Stimulated activated CD8-positive, alpha-beta memory T cell treated with anti-CD3 and anti-CD28 coated beads, Interleukin-4, amount 100 ng/mL, for 24 hours (primary cell): ENCODE results near the gene MED25.
"Not testable (repeated sequence)": the region's sequence is repeated elsewhere in the genome, so short reads cannot be mapped to it uniquely, and the experiment has no call there.

Experiments
- DNase-seq: peaks from one replicate; pipeline ENCODE4 v3.0.0-alpha.2; 2020; ENCODE audit warnings: low read depth

Gene MED25

DNA sequence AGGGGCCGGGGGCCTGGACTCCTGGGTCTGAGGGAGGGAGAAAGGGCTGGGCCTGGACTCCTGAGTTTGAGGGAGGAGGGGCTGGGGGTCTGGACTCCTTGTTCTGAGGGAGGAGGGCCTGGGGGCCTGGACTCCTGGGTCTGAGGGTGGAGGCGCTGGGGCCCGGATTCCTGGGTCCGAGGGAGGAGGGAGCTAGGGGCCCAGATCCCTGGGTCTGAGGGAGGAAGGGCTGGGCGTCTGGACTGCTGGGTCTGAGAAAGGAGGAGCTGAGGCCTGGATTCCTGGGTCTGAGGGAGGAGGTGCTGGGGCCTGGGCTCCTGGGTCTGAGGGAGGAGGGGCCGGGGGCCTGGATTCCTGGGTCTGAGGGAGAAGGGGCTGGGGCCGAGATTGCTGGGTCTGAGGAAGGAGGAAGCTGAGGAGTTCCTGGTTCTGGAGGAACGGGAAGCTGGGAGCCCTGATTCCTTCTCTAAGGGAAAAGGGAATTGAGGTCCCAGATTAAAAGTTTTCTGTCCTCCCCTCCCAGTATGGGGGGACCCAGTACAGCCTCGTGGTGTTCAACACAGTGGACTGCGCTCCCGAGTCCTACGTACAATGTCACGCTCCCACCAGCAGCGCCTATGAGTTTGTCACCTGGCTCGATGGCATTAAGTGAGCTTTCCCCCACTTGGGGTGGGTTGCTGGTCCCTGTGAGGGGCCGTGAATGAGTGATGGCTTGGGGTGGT lies 721 bp downstream of the MED25 start:
- DNase-seq, result no peak

DNA sequence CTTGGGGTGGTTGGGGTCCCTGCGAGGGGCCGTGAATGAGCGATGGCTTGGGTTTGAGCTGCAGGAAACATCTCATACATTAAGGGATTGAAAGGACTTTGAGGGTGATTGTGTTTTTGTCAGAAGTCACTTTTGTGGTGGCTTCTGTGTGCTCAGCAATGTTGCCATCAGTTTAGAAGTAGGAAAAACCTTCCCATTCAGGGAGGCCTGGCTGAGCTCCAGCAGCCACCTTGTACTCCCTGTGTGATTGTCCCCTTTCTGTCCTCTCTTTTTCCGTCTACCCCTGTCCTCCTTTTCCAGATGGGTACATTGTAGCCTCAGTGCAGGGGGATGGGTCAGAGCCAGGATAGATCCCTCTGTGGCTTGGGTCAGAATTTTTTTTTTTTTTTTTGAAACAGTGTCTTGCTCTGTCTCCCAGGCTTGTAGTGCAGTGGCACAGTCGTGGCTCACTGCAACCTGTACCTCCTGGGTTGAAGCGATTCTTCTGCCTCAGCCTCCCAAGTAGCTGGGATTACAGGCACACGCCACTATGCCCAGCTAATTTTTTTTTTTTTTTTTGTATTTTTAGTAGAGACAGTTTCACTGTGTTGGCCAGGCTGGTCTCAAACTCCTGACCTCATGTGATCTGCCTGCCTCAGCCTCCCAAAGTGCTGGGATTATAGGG lies 1.5 kb downstream of the MED25 start:
- DNase-seq, result not testable (repeated sequence)

DNA sequence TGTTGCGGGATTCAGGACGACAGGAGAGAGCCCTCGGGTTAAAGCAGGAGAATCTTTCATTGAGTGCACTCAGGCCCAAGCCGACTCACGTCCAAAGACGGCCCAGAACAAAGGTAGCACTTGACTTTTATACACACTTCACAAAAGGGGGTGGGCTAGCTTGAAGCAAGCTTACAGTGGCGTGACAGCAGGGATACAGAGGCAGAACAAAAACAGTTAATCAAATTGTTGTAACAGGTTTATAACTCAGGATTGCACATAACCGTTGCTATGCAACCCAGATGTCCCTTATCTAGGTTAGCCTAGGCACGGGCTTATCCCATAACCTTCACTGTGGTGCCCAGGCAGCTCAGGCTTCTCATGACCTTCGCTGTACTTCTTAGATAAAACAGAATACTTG lies 2.0 kb downstream of the MED25 start:
- DNase-seq, result no peak

DNA sequence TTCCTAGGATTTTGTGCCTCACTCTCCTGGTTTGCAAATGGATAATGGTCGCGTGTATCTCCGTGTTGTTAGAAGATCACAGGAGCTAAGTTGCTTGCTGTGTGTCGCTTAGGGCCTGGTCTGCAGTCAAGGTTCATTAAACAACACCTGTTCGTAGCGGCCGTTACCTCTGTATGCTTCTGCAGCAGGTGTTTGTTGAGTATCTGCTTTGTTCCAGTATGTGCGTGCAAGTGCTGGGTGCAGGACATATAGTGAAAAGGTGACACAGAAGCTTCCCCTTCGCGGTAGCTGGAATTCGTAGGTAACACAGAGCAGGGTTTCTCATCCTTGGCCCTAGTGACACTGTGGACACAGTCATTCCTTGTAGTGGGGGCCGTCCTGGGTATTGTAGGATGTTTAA lies 5.4 kb downstream of the MED25 start:
- no peak for DNase-seq

DNA sequence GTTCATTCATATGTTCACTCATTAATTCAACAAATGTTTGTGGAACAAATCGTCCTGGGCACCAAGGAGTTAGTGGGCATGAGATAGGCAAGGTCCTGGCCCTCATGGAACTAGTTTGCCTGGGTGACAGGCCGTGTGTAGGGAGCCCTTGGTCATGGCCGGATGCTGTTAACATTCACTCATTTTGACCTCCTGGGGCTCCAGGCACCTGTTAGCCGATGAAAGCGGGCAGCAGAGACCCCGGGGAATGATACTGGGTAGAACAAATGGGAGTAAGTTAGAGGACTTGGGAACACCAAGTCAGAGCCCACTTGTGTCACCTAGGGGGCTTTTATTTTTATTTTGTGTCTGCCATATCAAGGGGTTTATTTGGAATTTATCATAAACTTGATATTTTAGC lies 6.6 kb downstream of the MED25 start:
- DNase-seq, result no peak

DNA sequence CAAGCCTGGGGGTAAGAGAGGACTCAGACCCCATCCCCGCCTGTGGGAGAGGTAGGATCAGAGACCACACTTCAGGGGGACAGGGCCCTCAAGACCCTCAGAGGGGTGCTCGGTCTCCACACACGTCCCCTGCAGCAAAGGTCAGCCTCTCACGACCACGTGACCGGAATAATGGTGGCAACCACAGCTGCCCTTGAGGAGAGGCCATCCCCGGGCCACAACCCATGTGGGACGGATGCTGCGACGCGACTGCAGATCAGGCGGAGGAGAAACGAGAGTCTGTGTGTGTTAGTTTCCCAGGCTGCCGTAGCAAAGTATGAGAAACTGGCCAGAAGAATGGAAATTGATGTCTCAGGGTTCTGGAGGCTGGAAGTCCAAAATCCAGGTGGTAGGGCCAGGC lies 8.9 kb downstream of the MED25 start:
- DNase-seq, result no peak

DNA sequence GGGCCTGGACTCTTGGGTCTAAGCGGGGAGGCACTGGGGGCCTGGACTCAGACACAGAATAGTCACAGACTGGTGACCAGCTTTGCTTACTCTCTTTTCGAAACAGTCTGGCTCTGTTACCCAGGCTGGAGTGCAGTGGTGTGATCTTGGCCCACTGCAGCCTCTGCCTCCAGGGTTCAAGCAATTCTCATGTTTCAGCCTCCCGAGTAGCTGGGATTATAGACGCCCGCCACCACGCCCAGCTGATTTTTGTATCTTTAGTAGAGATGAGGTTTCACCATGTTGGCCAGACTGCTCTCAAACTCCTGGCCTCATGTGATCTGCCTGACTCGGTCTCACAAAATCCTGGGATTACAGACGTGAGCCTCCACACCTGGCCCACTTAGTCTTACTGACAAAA lies 11.1 kb downstream of the MED25 start:
- no peak for DNase-seq

DNA sequence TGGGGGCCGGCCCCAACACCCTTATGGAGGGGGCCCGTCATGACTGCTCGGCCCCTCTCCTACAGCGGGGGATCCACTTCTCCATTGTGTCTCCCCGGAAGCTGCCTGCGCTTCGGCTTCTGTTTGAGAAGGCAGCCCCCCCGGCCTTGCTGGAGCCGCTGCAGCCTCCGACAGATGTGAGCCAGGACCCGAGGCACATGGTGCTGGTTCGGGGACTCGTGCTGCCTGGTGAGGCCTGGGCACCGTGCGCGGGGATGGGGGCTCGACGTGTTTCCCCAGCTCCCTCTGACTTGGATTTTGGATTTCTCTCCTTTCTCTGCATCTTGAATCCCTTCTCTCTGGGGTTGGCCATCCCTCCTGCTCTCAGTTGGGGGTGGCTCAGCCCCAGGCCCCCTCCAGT lies 11.6 kb downstream of the MED25 start:
- DNase-seq, result no peak

DNA sequence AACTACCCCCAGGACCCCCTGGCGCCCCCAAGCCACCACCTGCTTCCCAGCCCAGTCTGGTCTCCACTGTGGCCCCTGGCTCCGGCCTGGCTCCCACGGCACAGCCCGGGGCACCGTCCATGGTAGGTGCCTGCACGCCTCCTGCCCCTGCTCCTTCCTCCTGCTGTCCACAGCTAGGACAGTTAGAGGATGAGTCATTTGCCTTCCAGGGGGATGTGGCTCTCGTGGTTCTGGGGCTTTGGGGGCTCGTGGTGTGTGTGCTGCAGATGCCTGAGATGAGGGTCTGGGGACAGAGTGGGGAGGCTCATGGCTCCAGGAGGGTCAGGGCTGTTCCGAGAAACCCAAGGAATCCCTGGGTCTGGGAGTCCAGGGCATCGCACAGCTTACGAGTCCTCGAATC lies 12.7 kb downstream of the MED25 start:
- no peak for DNase-seq

DNA sequence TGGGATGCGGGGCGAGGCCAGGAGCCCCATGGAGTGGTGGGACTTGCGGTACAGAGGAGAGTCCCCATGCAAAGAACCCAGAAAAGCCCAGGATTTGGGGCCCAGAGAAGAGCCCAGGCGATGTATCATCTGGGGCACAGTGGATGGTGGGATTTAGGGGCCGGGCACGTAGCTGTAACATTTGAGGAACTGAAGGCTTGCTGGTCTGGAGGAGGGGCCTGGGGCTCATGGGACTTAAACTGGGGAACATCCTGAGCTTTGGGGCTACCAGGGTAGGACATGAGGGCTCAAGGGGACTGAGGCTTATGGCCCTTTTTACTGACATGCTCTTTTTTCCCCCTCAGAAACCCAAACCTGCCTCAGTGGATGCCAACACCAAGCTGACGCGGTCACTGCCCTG lies 13.5 kb downstream of the MED25 start:
- DNase-seq, result no peak

DNA sequence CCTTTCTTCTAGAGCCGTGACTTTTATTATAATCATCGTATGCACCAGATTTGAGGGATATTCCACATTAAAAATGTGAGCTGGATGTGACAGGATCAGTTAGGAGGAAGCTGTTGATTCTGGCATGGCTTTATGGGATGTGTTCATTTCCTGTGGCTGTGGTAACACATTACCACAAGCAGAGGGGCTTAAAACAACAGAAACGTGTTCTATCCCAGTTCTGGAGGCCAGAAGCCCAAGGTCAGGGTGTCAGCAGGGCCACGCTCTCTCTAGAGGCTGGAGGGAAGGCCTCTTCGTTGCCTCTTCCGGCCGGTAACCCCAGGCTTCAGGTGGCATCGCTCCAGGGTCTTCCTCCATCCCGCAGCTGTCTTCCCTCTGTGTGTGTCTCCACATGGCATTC lies 14.5 kb downstream of the MED25 start:
- no peak for DNase-seq

DNA sequence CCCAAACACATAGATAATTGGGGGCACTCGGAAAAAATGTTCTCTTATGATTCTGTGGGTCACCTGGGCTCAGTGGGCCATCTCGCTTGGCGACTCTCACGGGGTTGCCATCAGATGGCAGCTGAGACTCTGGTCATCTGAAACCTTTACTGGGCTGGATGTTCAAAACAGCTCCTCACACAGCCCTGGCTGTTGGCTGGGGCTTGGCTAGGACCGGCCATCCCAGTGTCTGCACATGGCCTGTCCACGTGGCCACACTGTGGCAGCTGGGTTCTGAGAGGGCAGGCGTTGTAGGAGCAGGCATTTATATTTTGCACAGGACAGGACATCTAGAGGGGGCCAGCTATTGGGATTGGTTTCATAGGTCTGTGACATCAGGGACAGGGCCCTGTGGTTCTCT lies 15.5 kb downstream of the MED25 start:
- no peak for DNase-seq

DNA sequence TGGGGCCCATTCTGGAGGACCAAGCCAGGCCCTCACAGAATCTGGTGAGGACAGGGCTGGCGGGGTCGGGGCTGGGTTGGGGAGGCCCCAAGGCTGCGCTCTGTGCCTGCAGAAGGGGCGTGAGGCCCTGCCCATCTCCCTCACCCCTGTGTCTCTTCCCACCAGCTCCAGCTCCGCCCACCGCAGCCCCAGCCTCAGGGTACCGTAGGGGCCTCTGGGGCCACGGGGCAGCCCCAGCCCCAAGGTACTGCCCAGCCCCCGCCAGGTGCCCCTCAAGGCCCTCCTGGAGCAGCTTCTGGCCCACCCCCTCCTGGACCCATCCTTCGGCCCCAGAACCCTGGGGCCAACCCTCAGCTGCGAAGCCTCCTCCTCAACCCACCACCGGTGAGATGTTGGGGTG lies 17.5 kb downstream of the MED25 start:
- no peak for DNase-seq

DNA sequence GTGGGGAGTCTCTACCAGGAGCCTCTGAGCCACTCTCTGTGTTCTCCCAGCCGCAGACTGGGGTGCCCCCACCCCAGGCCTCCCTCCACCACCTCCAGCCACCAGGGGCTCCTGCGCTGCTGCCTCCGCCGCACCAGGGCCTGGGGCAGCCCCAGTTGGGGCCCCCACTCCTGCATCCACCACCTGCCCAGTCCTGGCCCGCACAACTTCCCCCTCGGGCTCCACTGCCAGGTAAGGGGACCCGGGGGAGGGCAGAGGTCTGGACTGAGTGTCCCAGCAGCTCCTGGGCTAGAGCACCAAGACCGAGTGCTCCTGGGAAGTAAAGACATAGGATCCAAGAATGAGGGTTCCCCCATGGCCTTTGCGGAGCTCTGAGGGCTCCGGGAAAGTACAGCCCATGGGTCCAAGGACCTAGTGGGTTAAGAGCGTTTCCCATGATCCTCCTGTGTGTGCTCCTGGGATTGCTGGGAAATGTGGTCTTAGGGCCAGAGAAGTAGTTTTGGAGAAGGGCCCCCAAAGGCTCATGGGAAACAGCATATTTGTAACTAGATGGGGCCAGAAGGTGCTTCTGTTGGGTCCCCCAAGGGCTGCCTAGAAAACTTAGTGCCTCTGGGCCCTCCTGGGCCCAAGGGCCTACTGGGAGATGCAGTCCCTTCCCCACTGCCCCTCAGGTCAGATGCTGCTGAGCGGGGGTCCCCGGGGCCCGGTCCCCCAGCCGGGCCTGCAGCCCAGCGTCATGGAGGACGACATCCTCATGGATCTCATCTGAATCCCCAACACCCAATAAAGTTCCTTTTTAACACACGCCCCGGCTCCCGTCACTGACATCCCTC lies 18.3 kb downstream of the MED25 start:
- no peak for DNase-seq

DNA sequence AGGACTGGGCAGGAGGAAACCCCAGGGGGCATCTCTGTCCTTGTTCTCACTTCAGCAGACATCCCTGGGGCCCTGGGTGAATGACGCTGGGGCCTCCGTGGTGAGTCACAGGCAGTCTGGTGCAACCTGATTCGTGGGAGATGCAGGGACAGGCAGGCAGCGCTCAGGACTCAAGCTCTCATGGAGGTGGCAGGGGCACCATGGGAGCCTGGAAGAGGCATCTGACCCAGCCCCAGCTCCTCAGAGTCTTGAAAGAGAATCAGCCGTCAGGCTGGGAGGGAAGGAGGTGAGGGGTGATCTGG lies 18.9 kb downstream of the MED25 start:
- no peak for DNase-seq

DNA sequence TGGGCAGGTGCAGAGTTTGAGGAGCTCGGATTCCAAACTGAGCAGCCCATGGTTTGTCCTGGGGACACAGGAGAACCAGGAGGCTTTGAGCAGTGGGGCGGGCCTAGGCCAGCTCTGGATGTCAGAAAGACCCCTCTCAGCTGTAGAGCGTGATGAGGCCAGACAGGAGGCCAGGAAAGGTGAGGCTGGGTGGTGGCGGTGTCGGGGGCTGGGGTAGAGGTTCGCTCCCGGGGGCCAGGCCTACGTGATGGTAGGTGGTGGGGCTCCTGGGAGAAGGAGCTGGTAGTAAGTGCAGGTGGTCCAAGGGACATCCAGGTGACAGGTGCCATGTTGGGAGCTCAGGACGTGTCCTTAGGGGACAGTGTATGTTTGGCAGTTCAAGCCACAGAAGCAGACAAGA lies 19.3 kb downstream of the MED25 start:
- no peak for DNase-seq

DNA sequence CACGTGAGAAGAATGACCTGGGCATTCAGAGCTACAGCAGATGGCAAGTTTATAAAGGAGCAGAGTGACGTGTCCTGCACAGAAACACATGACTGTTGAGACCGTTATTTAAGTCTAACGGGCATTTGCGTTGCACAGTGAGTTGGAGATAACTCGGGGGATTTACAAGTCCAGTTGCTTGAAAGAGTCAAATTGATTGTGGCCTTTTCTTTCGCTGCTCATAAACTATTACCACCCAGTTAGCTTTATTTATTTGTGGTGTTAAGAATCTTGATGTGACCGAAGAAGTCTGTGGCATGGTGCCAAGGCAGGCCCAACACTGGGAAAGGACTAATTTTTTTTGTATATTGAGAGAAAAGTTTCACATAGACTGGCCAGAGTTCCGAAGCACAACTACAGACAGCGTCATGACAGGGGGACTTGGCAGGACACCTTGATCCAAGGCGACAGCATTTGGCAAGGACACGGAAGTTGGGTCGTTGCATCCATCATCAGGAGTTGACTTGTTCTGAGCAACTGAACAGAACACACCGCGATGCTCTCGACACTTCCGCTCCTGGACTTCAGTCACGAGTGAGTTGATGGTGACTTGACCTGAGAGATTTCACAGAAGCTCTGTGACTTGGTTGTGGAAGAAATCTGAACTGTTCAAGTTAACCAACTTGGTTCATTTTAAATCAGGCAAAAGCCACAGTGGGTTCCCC lies 20.9 kb downstream of the MED25 start:
- no peak for DNase-seq

DNA sequence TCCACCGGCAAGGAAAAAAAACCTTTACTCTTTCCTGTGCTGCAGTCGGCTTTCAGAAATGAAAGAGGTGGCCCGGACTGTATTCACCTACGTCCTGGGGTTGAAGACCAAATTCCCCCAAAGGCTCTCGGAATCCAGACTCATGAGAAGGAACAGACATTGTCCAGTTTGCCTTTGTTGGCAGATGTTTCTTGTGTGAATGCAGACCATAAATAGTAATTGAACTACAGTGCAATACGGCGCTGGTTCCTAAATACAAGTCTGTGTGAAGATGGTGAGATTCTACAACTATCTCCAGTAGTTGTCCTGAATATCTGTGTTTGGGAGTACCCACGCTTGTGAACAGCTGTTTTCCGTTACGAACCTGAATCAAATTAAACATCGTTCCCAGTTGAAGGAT lies 21.6 kb downstream of the MED25 start:
- DNase-seq, result no peak

DNA sequence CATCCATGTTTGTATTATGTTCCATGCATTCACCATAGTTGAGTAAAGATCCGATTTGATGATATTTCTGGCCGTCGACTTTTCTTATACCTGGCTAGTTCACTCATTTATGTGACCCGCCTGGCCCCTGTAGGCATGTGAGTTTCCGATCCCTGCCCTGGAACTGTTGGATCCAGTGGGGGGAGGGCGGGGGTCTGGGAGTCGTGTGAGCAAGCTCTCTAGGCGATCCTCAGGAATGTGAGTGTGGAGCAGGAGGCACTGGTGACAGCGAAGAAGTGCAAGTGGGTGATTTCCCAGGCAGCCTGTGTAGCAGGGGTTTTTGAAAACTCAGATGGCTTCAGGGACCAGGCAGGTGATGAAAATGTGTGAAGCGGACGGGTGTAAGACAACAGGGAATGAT lies 22.2 kb downstream of the MED25 start:
- DNase-seq, result no peak

DNA sequence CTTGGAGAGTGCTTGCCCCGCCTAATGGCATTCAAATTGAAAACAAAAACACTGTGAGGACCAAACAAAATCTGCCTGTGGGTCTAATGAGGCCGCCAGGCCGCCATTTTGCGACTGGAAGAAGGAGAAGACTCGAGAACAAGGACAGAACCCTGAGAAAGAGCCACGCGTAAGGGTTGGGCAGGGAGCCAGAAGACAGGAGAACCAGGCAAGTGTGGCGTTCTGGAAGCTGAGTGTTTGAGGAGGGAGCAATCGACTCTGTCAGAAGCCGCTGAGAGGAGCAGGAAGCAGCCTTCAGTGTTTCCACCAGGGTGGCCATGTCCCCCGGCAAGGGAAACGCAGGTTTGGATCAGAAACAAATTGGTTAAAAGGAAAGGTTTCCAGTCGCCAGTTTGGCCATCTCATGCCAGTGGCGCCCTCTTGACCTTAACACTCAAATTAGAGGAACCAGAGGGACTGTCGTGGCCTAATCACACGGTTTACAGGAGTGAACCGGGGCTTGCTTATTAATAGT lies 22.7 kb downstream of the MED25 start:
- no peak for DNase-seq

DNA sequence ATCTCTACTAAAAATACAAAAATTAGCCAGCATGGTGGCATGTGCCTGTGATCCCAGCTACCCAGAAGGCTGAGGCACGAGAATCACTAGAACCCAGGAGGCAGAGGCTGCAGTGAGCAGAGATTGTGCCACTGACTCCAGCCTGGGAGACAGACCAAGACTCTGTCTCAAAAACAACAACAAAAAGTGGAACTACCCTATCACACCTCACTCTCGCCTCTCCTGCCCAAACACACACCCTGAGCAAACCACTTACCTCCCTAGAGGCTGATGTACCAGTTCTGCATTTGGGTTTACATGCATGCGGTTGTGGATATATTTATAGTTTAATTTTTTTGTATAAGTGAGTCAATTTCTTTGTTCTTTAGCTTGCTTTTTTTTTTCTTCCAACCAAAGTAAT lies 25.2 kb downstream of the MED25 start:
- no peak for DNase-seq
